AG04450 (cell line): ENCODE results near the gene KIF17. TPM values are rescaled to one million over a fixed set of nuclear protein-coding genes. Genes with fewer than 3 reads are reported as not detected.
"Not testable (repeated sequence)": the region's sequence is repeated elsewhere in the genome, so short reads cannot be mapped to it uniquely, and the experiment has no call there.

Experiments
- CTCF ChIA-PET: fragments of 300-600, 350-600 bp; formaldehyde crosslinking; extraction: SDS; loops from one replicate; lab custom pipeline; 2022; ENCODE audit warnings: antibody characterized with exemption, inconsistent platforms; lab: Charles Lee
- POLR2A ChIA-PET: fragments of 350-600 bp; formaldehyde crosslinking; extraction: SDS; loops from one replicate; lab custom pipeline; 2021; ENCODE audit warnings: antibody characterized with exemption, inconsistent platforms; lab: Yijun Ruan, JAX
- DNase-seq: peaks from one replicate; pipeline ENCODE4 v3.0.0-alpha.2; 2011; ENCODE audit warnings: low read depth, low spot score
- H3K27ac ChIP-seq: one replicate; pipeline ENCODE4 v1.5.1; 2012; ENCODE audit warnings: low read depth, low read length, control low read depth
- H3K27me3 ChIP-seq: one replicate; pipeline ENCODE4 v1.6.0; 2012; ENCODE audit warnings: low read length; ENCODE audit not compliant: control insufficient read depth, insufficient read depth
- H3K4me3 ChIP-seq: 2 replicates; pipeline ENCODE4 v1.5.1; 2011; ENCODE audit warnings: mild to moderate bottlenecking, low read depth, low read length, control low read depth
- H3K9me3 ChIP-seq: 2 replicates; pipeline ENCODE4 v1.5.1; 2012; ENCODE audit warnings: low read length; ENCODE audit not compliant: control insufficient read depth, insufficient read depth
- CTCF ChIP-seq: IDR thresholded peaks from 2 replicates; pipeline ENCODE4 v1.5.1; 2011; ENCODE audit warnings: low read depth, low read length, control low read depth, inconsistent platforms
- polyA plus RNA-seq: library from polyadenylated mRNA; depleted of rRNA; stranded (reverse); fragments of >200 nt; gene quantifications from 2 replicates; pipeline ENCODE4 v1.2.3, GENCODE V29; 2011

KIF17 gene
- polyA plus RNA-seq, 1 experiment, result 2.8 TPM

- no peak overlapping the region for H3K27ac ChIP-seq
- no peaks in the 10 kb centered on the region for H3K27me3 ChIP-seq
- TF ChIP-seq CTCF, result no peak
- CTCF ChIA-PET, result no interaction called here
- DNase-seq, result no peak
- no peak overlapping the region for H3K4me3 ChIP-seq
- POLR2A ChIA-PET, result no interaction called here
- H3K9me3 ChIP-seq, result peaks cover 2% of the 10 kb centered on the region; the same call in 1 of the 2 replicates
Observed at GRCh38 chr1:20720631-20721091, 2.9 kb upstream of the KIF17 start.

DNA sequence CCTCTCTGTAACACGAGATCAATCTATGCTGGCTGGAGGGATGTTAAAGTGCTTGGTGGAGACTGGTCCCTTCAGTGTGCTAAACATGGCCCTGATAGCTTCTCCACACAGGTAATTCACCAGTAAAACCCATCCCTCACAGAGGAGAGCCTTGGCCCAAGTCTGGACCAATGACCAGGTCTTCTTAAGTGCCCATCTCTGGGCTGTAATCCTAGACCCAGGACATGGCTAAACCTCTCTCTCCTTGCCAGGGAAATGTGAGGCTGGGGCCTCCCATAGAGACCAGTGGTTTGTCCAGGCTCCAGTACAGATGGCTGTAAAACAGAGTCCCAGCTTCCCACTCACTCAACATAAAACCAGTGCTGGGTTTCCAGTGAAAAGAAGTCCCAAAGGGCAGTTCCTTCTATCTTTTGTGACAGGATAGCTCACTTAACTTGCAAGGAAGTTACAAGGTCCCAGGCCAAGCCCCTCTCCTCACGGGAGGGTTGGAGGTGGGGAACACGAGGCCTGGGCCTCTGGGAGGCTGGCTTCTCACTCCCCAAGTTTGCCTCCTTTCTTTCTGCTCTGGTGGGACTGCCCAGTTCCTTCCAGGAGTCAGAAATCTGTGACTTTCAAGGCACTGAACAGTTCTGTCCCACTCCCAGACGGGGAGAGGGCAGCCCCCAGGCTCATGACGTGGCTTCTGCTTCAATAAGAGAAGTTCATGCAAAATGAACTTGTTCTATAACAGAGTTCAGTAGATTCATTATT is 2.2 kb upstream of the KIF17 start:
- TF ChIP-seq CTCF, result no peak
- Histone ChIP-seq H3K27ac (no peak overlapping the region), H3K9me3 (no peaks in the 10 kb centered on the region; the same call in 1 of the 2 replicates), H3K4me3 (no peak overlapping the region), H3K27me3 (no peaks in the 10 kb centered on the region)
- POLR2A ChIA-PET, result no interaction called here
- CTCF ChIA-PET, result interaction anchor here (1.3 kb wide), 1 partner anchor 475 kb away, joined by 4 read pairs; no protein-coding TSS in a partner anchor
- no peak for DNase-seq

DNA sequence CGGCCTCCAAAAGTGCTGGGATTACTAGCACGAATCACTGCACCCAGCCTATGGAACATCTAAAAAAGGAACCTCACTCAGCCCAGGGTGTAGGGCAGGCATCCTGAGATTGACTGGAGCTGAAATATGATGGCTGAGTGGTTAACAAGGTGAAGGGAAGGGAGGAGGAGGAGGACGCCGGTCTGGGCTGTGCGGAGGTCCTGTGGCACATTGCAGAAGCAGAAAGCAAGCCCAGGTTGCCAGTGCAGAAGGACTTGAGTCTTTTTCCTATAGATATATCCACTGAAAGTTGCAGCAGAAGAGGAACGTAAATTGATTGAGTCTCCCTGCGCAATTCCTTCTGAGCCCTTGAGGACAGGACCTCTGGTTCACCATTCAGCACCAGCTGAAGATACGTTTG is 1.5 kb upstream of the KIF17 start:
- DNase-seq, result no peak
- Histone ChIP-seq H3K27me3 (no peaks in the 10 kb centered on the region), H3K9me3 (no peaks in the 10 kb centered on the region; the same call in 1 of the 2 replicates), H3K27ac (no peak overlapping the region), H3K4me3 (no peak overlapping the region)
- TF ChIP-seq CTCF, result no peak
- ChIA-PET POLR2A (no interaction called here), CTCF (interaction anchor here (1.3 kb wide), 1 partner anchor 476 kb away, joined by 4 read pairs; no protein-coding TSS in a partner anchor)

DNA sequence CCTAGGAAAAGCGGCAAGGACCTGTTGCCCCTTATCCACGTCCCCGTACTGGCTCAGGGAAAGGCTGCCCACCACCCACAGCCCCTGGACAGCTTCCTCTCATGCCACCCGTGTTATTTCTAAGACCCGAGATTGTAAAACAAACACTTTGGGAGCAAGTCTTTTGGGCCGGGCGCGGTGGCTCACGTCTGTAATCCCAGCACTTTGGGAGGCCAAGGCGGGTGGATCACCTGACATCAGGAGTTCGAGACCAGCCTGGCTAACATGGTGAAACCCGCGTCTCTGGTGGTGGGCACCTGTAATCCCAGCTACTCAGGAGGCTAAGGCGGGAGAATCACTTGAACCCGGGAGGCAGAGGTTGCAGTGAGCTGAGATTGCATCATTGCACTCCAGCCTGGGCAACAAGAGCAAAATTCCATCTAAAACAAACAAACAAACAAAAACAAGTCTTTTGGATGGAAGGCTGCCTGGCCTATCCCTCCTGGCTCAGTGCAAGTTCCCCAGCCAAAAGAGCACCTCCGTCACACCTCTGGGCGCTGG is 606 bp upstream of the KIF17 start:
- H3K4me3 ChIP-seq, result peak overlapping the region; percentile 58
- ChIA-PET CTCF (interaction anchor here (1.0 kb wide), 1 partner anchor 22 kb away, joined by 5 read pairs; no protein-coding TSS in a partner anchor), POLR2A (interaction anchor here (0.9 to 1.4 kb wide), 4 partner anchors 21 to 68 kb away, joined by 3 to 9 read pairs (median 5); partner anchors contain the start of gene HP1BP3)
- DNase-seq, H3K27ac ChIP-seq, H3K27me3 ChIP-seq, H3K9me3 ChIP-seq: not testable (repeated sequence)

DNA sequence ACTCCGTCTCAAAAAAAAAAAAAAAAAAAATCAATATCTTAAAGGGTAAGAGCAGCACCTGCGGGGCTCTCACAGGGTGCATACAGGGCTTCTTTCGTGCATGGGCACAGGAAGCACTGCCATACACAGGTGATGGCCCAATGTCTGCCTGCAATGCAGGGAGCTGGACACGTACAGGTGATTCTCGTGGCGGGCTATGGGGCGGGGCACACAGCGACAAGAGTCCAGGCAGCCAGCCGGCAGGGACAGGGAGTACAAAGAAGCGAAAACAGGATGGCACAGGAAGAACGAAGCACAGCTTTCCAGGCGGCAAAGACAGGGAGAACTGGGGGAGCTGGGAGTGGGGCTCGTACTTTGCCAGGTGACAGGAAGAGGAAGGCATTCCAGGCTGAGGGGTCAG is 1.6 kb downstream of the KIF17 start:
- H3K27me3 ChIP-seq, result no peaks in the 10 kb centered on the region
- H3K9me3 ChIP-seq, result no peaks in the 10 kb centered on the region; the same call in 1 of the 2 replicates
- H3K27ac ChIP-seq, result no peak overlapping the region
- DNase-seq, result no peak
- POLR2A ChIA-PET, result no interaction called here
- TF ChIP-seq CTCF, result no peak
- H3K4me3 ChIP-seq, result no peak overlapping the region
- CTCF ChIA-PET, result interaction anchor here (0.7 to 0.9 kb wide), 2 partner anchors 19 to 539 kb away, joined by 3 read pairs; no protein-coding TSS in a partner anchor
